RPMI8226 (cell line): ENCODE measurements around the gene DOCK6.

ENCODE experiments used
- DNase-seq: peaks from one replicate; pipeline ENCODE4 v3.0.0-alpha.2; 2015

DOCK6 gene

GRCh38 chr19:11243798-11244169 lies 18.5 kb downstream of the DOCK6 start:
- no peak for DNase-seq

DNA sequence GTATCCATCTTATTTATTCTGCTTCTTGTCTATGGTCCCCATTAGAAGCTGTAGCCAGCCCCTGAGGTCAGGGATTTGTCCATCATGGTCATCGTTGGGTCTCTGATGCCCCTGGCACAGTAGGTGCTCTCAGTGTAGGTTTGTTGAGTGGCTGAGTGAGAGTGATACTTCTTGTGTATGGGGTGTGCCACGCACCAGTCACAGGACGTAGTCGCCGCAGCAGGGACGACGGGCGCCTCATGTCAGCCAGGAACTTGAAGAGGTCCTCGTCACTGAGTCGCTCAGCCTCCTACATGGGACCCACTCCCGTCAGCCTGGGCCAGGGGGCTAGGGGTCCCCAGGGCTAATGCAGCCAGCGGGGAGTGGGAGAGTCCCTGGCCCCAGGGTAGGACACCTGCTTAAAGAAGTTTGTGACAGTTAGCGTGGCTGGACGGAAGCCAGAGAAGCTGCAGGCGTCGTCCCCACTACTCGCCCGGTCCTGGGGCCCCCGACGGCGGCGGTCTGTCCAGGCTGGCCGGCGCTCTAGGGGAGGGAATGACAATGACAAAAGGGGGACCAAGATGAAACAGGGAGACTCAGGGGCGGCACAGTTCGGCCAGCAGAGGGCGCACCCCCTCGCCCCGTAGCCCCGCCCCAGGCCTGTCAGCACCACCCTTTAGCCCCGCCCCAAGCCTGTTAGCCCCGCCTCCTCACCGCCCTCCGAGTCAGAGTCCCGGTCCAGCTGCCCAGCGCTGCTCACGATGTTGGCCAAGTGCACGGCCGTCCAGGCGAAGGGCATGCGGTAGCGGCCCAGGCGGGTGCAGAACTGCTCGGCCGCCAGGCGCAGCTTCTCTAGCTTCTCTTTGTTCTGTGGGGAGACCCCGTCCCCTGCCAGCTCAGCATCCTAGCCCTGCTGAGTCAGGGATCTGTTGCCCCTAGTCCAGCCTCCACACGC lies 19.2 kb downstream of the DOCK6 start:
- peak; percentile 88 for DNase-seq

GRCh38 chr19:11242025-11242424 lies 20.3 kb downstream of the DOCK6 start:
- DNase-seq: no peak

- DNase-seq: no peak
These were observed 22.3 kb downstream of the DOCK6 start for GRCh38 chr19:11240008-11240444.

- DNase-seq: no peak
These were observed 22.8 kb downstream of the DOCK6 start, which contains the start of gene ANGPTL8 for GRCh38 chr19:11239377-11240000. Gene ANGPTL8 (plus strand): TSS chr19:11239619. CDS start chr19:11239638, 19 bp downstream.

DNA sequence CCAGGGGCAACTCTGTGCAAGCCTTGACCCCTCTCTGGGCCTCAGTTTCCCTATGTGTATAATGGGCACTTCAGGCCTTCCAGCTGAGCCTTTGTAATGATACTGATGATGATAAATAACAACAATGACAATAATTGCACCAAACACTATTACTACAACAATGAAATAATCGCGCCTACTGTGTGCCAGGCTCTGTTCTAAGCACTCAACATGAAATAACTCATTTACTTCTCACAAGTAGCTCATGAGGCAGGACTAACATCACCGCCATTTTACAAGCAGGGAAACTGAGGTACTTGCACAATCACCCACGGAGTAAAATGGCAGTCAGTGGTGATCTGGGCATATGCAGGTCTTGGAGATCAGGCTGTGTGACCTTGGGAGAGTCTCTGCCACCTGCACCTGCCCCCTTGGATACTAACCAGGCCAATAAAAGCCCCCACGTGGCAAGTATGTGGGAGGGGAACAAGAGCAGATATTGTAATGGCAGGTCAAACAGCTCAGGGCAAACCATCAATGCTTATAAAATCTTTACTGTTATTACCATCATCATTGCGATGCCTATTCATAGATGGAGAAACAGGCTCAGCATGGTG lies 23.4 kb downstream of the DOCK6 start:
- DNase-seq: no peak

GRCh38 chr19:11238041-11238440 lies 24.3 kb downstream of the DOCK6 start:
- no peak for DNase-seq

DNA sequence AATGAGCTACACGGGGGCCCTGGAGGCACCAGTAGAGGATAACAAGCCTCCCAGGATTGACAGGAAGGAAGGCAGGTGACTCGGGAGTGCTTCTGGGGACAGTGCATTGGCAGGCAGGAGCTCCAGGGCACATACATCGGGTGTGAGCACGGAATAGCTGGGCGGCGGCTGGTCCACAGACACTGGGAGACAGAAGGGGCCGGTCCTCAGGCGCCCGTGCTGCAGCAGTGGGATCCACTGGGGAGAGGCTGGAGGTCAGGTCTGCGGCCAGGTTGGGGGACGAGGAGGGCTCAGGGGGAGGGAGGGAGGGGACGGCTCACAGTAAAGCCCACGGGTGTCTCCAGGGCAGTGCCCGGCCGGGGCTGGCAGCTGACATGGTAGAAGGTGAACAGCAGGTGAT lies 25.0 kb downstream of the DOCK6 start:
- no peak for DNase-seq

DNA sequence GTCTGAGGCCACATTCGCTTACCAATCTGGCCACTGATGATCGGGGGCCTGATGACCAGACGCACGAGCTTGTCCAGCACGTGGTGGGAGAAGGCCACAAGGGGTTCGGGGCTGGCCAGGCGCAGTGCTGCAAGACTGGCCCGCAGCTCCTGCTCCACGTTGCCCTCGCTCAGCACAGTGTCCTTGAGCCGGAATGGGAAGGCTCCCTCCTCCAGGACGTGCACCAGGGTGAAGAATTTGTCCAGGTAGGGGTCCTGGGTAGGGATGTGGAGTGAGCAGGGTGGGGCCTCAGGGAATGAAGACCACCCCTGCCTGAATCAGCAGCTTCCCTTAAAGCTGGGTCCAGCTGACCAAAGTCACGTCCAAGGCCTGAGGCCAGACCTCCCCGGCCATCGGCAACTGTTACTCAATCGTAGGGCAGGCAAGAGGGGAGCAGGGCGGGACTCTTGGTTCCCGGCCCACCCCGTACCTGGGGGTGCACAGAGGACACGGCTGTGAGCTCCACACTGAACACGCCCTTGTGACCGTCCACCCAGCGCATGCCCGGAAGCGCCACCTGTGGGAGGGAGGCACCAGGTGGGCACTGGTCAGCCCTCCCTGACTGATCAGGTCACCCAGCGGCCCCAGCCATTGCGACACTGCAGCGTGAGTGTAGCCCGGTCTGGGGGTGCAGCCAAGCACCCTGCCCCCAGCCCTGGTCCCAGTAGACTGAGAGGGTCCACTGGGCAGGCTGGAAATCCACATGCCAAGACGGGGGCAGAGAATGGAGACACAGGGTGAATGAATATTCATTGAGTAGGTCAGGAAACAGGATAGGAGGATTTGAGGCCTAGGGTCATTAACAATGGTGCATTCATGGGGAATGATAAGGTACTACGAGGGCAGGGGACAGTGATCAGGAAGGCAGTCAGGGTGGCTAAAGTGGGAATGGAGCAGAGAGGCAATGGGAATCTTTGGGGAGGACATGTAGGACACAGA lies 25.7 kb downstream of the DOCK6 start:
- DNase-seq: no peak

- DNase-seq: peak; percentile 28
These were observed 27.7 kb downstream of the DOCK6 start for GRCh38 chr19:11234486-11235075.

DNA sequence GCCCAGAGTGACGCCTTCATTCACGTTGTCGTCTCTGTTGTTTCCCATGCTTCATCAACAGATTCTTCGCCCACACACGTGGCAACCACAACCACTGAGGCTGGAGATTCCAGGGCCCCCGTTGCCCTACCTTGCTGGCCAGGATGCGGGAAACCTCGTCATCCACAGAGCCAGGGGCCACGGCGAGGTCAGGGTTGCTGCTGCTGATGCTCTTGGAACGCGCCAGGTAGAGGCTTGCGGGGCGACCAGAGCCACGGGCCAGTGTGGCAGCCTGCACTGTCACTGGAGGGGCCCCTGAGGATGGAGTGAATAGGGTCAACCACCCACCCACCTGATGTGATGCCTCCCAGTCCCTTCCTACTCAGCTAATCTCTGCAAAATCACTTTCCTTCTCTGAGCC lies 29.3 kb downstream of the DOCK6 start:
- no peak for DNase-seq

DNA sequence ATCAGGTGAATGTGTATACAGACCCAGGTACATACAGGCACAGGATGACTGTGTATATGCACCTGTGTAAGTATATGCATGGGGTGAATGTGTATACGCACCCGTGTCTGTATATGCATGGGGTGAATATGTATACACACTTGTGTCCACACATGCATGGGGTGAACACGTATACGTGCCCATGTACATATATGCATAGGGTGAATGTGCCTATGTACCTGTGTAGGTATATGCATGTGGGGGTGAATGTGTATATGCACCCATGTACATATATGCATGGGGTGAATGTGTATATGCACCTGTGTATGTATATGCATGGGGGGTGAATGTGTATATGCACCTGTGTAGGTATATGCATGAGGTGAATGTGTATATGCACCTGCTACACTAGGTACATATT lies 29.8 kb downstream of the DOCK6 start:
- no peak for DNase-seq

- no peak for DNase-seq
These were observed 31.5 kb downstream of the DOCK6 start for GRCh38 chr19:11230621-11231386.

DNA sequence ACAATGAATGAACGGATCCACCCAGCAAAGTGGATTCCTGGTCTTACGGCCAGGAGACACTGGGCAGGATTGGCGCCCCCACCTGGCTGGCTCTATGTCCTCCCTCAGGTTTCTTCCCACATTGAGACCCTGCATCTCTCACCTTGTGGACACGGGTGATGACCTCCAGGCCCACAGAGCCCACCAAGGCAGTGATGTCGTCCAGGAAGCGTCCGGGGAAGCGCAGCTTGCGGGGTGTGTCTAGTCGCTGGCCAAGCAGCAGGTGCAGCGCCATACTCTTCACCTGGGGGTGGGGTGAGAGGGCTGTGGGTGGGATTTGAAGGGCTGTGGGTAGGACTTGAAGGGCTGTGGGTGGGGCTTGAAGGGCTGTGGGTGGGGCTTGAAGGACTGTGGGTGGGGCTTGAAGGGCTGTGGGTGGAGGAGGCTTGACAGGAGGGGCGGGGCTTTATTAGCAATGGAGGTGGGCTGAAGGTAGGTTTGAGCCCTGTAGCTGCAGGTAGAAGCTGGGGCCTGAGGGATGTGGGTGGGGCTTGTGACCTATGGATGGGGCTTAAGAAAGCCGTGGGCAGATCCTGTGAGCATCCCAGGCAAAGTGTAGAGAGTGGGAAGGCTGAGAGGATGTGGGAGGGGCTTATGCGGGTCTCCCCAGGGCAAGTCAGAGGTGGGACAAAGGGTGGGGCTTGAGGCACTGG lies 35.0 kb downstream of the DOCK6 start:
- DNase-seq: peak; percentile 36

GRCh38 chr19:11226716-11227166 lies 35.6 kb downstream of the DOCK6 start:
- DNase-seq: no peak

DNA sequence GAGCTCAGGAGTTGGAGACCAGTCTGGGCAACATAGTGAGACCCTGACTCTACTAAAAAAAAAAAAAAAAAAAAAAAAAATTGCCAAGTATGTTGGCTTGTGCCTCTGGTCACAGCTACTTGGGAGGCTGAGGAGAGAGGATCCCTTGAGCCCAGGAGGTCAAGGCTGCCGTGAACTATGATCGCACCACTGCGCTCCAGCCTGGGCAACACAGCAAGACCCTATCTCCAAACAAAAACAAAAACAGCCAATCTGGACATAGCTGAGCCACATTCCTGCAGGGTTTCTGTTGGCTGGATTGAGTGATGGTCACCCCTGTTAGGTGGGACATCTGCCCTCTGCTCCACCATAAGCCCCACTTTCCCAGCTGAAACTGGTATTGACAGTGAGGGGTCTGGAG lies 36.5 kb downstream of the DOCK6 start:
- DNase-seq: no peak

- DNase-seq: no peak
These were observed 37.2 kb downstream of the DOCK6 start for GRCh38 chr19:11225172-11225571.

DNA sequence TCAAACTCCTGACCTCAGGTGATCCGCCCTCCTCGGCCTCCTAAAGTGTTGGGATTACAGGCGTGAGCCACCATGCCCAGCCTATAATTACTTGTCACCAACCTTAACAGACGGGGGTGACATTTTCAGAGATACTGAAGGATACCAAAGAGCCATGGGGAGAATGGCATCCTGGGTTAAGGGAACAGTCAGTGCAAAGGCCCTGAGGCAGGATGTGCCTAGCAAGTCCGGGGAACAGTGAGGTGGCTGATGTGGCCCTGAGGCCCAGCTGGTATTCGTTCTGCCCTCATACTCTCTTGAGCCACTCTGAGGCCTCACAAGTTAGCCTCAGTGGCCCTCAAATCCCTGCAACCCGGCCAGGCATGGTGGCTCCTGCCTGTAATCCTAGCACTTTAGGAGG lies 37.9 kb downstream of the DOCK6 start:
- no peak for DNase-seq

DNA sequence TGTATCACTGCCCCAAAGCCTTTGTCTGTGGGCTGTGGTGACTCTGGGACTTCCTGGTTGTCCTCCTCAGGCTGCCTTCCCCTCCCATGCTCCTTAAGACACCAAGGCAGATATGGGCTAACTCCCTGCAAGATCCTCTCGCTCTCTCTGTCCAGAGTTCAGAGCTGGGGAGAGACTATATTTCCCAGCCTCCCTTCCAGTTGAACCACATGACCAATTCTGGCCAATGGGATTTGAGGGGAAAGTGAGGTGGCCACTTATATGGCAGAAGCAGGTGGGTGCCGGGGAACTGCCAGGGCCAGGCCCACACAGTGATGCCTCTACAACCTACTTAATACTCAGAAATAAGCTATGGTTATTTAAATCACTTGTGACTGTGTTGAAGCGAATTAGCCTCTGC lies 39.1 kb downstream of the DOCK6 start:
- DNase-seq: no peak

DNA sequence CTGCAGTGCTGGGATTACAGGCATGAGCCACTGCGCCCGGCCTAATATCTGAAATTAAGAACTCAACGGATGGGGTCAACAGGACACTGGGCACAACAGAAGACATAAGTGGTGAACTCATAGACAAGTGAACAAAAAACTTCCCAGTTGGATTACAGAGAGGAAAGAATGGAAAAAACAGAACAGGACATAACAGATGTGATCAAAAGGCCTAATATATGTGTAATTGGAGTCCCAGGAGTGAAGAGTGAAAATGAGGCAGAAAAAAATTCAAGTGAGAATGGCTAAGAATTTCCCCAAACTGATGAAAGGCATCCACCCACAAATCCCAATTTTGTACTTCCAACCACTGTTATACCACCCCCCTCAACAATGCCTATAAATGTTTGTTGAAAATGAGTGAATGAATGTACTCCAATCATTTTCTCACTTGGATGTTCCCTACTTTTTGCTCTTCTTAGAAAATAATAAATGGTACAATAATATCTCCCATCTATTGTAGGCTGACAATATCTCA lies 41.2 kb downstream of the DOCK6 start:
- no peak for DNase-seq
